ENCODE data around the gene RASA3. TPM values are rescaled to one million over a fixed set of nuclear protein-coding genes. Genes with fewer than 3 reads are reported as not detected.
"Not testable (repeated sequence)": the region's sequence is repeated elsewhere in the genome, so short reads cannot be mapped to it uniquely, and the experiment has no call there.

RASA3 gene
- total RNA-seq, 2 experiments from 2014 or later: 97.2 to 99.3 TPM

GRCh38 chr13:114127473-114128347, 4.7 kb downstream of the RASA3 start:
- peaks cover 79% of the 10 kb centered on the region for H3K4me1 Mint-ChIP-seq
- ChIA-PET POLR2A (interaction anchor here (5.9 to 9.7 kb wide), 4 partner anchors 13 to 21 kb away, joined by 81 to 166 read pairs (median 86); no protein-coding TSS in a partner anchor), CTCF (interaction anchor here (0.6 to 6.7 kb wide), 6 partner anchors 10 to 542 kb away, joined by 3 to 26 read pairs (median 4); no protein-coding TSS in a partner anchor)
- peaks cover 66% of the 10 kb centered on the region for H3K36me3 Mint-ChIP-seq (ENCODE audit: low read depth)
- H3K4me3 Mint-ChIP-seq: peak overlapping the region; percentile 97
- H3K27ac Mint-ChIP-seq: peak overlapping the region; percentile 92
- no peak for DNase-seq
- peaks cover 8% of the 10 kb centered on the region for H3K9me3 Mint-ChIP-seq
- H3K27me3 Mint-ChIP-seq: no peaks in the 10 kb centered on the region

GRCh38 chr13:114126789-114127472, 5.5 kb downstream of the RASA3 start:
- H3K4me3 Mint-ChIP-seq: peak overlapping the region; percentile 30
- DNase-seq: no peak
- no peaks in the 10 kb centered on the region for H3K27me3 Mint-ChIP-seq
- peaks cover 8% of the 10 kb centered on the region for H3K9me3 Mint-ChIP-seq
- ChIA-PET POLR2A (interaction anchor here (1.0 to 9.7 kb wide), 7 partner anchors 8 to 62 kb away, joined by 4 to 166 read pairs (median 15); no protein-coding TSS in a partner anchor), CTCF (interaction anchor here (1.0 to 6.7 kb wide), 5 partner anchors 9 to 99 kb away, joined by 3 to 26 read pairs (median 4); no protein-coding TSS in a partner anchor)
- peak overlapping the region; percentile 92 for H3K27ac Mint-ChIP-seq
- H3K36me3 Mint-ChIP-seq (ENCODE audit: low read depth): peaks cover 66% of the 10 kb centered on the region
- peaks cover 79% of the 10 kb centered on the region for H3K4me1 Mint-ChIP-seq

- CTCF ChIA-PET: interaction anchor here (1.5 to 6.7 kb wide), 3 partner anchors 8 to 20 kb away, joined by 3 to 26 read pairs (median 4); no protein-coding TSS in a partner anchor
- POLR2A ChIA-PET: interaction anchor here (1.0 to 9.7 kb wide), 6 partner anchors 9 to 61 kb away, joined by 4 to 166 read pairs (median 12); no protein-coding TSS in a partner anchor
- H3K36me3 Mint-ChIP-seq (ENCODE audit: low read depth): peaks cover 58% of the 10 kb centered on the region
Observed at GRCh38 chr13:114126086-114126485, 6.3 kb downstream of the RASA3 start.

GRCh38 chr13:114125589-114125988, 6.8 kb downstream of the RASA3 start:
- no peak for DNase-seq
- Mint-ChIP-seq H3K27ac (peak overlapping the region; percentile 79), H3K9me3 (peaks cover 8% of the 10 kb centered on the region), H3K4me3 (no peak overlapping the region), H3K4me1 (peaks cover 78% of the 10 kb centered on the region), H3K27me3 (no peaks in the 10 kb centered on the region), H3K36me3 (ENCODE audit: low read depth) (peaks cover 56% of the 10 kb centered on the region)
- CTCF ChIA-PET: interaction anchor here (6.7 kb wide), 1 partner anchor 14 kb away, joined by 26 read pairs; no protein-coding TSS in a partner anchor
- POLR2A ChIA-PET: interaction anchor here (1.0 to 9.7 kb wide), 6 partner anchors 9 to 61 kb away, joined by 3 to 166 read pairs (median 10); no protein-coding TSS in a partner anchor

More at GRCh38 chr13:114126086-114126485, 6.3 kb downstream of the RASA3 start:
- not testable (repeated sequence) for H3K9me3 Mint-ChIP-seq, H3K27me3 Mint-ChIP-seq, DNase-seq, H3K4me3 Mint-ChIP-seq
- Mint-ChIP-seq H3K4me1 (peaks cover 79% of the 10 kb centered on the region), H3K27ac (peak overlapping the region; percentile 61)

GRCh38 chr13:114124921-114125320, 7.5 kb downstream of the RASA3 start:
- peak; percentile 79 for DNase-seq
- Mint-ChIP-seq H3K36me3 (ENCODE audit: low read depth) (peaks cover 55% of the 10 kb centered on the region), H3K9me3 (peaks cover 8% of the 10 kb centered on the region), H3K27ac (peak overlapping the region; percentile 79), H3K4me1 (peaks cover 73% of the 10 kb centered on the region), H3K4me3 (no peak overlapping the region), H3K27me3 (no peaks in the 10 kb centered on the region)
- POLR2A ChIA-PET: interaction anchor here (1.0 to 9.7 kb wide), 6 partner anchors 10 to 59 kb away, joined by 3 to 166 read pairs (median 10); no protein-coding TSS in a partner anchor
- CTCF ChIA-PET: no interaction called here

GRCh38 chr13:114124431-114124830, 8.0 kb downstream of the RASA3 start:
- Mint-ChIP-seq H3K9me3 (peaks cover 8% of the 10 kb centered on the region), H3K27me3 (no peaks in the 10 kb centered on the region), H3K27ac (peak overlapping the region; percentile 79), H3K4me3 (no peak overlapping the region), H3K4me1 (peaks cover 68% of the 10 kb centered on the region), H3K36me3 (ENCODE audit: low read depth) (peaks cover 51% of the 10 kb centered on the region)
- POLR2A ChIA-PET: interaction anchor here (2.1 to 9.7 kb wide), 4 partner anchors 12 to 24 kb away, joined by 5 to 166 read pairs (median 50); no protein-coding TSS in a partner anchor
- CTCF ChIA-PET: no interaction called here
- no peak for DNase-seq

GRCh38 chr13:114123876-114124275, 8.5 kb downstream of the RASA3 start:
- ChIA-PET POLR2A (interaction anchor here (2.1 to 9.7 kb wide), 4 partner anchors 11 to 25 kb away, joined by 5 to 166 read pairs (median 50); no protein-coding TSS in a partner anchor), CTCF (interaction anchor here (0.6 kb wide), 1 partner anchor 13 kb away, joined by 4 read pairs; no protein-coding TSS in a partner anchor)
- Mint-ChIP-seq H3K4me3 (no peak overlapping the region), H3K36me3 (ENCODE audit: low read depth) (peaks cover 47% of the 10 kb centered on the region), H3K4me1 (peaks cover 68% of the 10 kb centered on the region), H3K9me3 (peaks cover 8% of the 10 kb centered on the region), H3K27ac (no peak overlapping the region), H3K27me3 (no peaks in the 10 kb centered on the region)
- DNase-seq: no peak

- peaks cover 8% of the 10 kb centered on the region for H3K9me3 Mint-ChIP-seq
- no peak for DNase-seq
- H3K4me3 Mint-ChIP-seq: no peak overlapping the region
- POLR2A ChIA-PET: interaction anchor here (1.3 to 9.7 kb wide), 3 partner anchors 17 to 21 kb away, joined by 4 to 166 read pairs (median 5); no protein-coding TSS in a partner anchor
- no peaks in the 10 kb centered on the region for H3K27me3 Mint-ChIP-seq
- H3K27ac Mint-ChIP-seq: no peak overlapping the region
- peaks cover 45% of the 10 kb centered on the region for H3K36me3 Mint-ChIP-seq (ENCODE audit: low read depth)
- peaks cover 69% of the 10 kb centered on the region for H3K4me1 Mint-ChIP-seq
- CTCF ChIA-PET: interaction anchor here (0.6 kb wide), 1 partner anchor 13 kb away, joined by 4 read pairs; no protein-coding TSS in a partner anchor
Observed at GRCh38 chr13:114123448-114123847, 9.0 kb downstream of the RASA3 start.

GRCh38 chr13:114122591-114123211, 9.7 kb downstream of the RASA3 start:
- Mint-ChIP-seq H3K36me3 (ENCODE audit: low read depth) (peaks cover 45% of the 10 kb centered on the region), H3K4me3 (no peak overlapping the region), H3K9me3 (peaks cover 8% of the 10 kb centered on the region), H3K4me1 (peaks cover 69% of the 10 kb centered on the region), H3K27me3 (no peaks in the 10 kb centered on the region), H3K27ac (no peak overlapping the region)
- no peak for DNase-seq
- ChIA-PET CTCF (no interaction called here), POLR2A (interaction anchor here (0.6 to 2.1 kb wide), 4 partner anchors 8 to 20 kb away, joined by 3 to 5 read pairs (median 4); no protein-coding TSS in a partner anchor)

GRCh38 chr13:114122127-114122511, 10.3 kb downstream of the RASA3 start:
- H3K4me1 Mint-ChIP-seq: peaks cover 68% of the 10 kb centered on the region
- H3K36me3 Mint-ChIP-seq (ENCODE audit: low read depth): peaks cover 45% of the 10 kb centered on the region
- CTCF ChIA-PET: no interaction called here
- H3K4me3 Mint-ChIP-seq: no peak overlapping the region
- H3K27me3 Mint-ChIP-seq: no peaks in the 10 kb centered on the region
- H3K27ac Mint-ChIP-seq: no peak overlapping the region
- POLR2A ChIA-PET: interaction anchor here (1.1 to 1.3 kb wide), 2 partner anchors 9 to 21 kb away, joined by 3 to 4 read pairs; no protein-coding TSS in a partner anchor
- no peak for DNase-seq
- peaks cover 4% of the 10 kb centered on the region for H3K9me3 Mint-ChIP-seq

GRCh38 chr13:114121496-114122126, 10.8 kb downstream of the RASA3 start:
- Mint-ChIP-seq H3K36me3 (ENCODE audit: low read depth) (peaks cover 42% of the 10 kb centered on the region), H3K9me3 (no peaks in the 10 kb centered on the region), H3K4me3 (no peak overlapping the region), H3K4me1 (peaks cover 65% of the 10 kb centered on the region), H3K27ac (no peak overlapping the region), H3K27me3 (no peaks in the 10 kb centered on the region)
- ChIA-PET CTCF (no interaction called here), POLR2A (interaction anchor here (1.1 kb wide), 2 partner anchors 9 kb away, joined by 3 to 5 read pairs; no protein-coding TSS in a partner anchor)
- DNase-seq: no peak

Measured in activated CD4-positive, alpha-beta memory T cell treated with anti-CD3 and anti-CD28 coated beads, Interleukin-2, amount 10 ng/mL, durations not matched to agents 7 days and 5 days (primary cell).